ENCODE results near the gene PUS10.

PUS10 gene

DNA sequence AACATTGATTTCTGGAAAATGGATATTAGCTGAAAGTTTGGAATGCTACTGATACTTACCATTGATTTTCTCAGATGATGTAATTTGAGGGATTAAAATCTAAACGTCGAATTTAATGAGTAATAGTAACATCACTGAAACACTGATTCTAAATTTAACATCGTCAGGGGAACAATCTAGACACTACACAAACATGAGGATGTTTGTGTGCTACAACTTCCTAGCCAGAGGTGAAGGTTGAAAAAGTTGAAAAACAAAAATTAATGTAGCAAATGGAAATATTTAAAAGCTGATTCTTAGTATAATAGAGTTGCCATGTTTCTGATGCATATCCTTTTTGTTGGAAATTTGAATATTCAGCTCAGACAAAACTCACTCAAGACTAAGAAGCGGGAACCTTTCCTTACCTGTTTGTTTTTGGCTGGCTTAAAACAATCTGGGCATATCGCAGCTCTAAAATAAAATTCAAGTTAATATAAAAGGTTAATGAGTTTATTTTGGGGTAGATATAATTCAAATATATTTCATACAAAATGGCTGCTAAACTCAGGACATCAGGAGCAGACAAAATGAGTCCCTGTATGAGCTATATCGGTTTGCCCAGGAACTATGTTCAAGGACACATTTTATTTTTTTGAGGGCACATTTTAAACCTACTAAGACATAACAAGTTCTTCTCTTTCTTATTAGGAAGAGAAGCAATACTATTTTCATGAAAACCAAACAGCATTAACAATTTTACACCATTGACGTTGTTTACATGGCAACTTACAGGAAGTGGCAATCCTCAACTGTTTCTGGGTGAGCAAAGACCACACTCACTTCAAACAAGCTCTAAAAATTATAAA lies 53.2 kb downstream of the PUS10 start:
- TF ChIP-seq, protein P1, sequence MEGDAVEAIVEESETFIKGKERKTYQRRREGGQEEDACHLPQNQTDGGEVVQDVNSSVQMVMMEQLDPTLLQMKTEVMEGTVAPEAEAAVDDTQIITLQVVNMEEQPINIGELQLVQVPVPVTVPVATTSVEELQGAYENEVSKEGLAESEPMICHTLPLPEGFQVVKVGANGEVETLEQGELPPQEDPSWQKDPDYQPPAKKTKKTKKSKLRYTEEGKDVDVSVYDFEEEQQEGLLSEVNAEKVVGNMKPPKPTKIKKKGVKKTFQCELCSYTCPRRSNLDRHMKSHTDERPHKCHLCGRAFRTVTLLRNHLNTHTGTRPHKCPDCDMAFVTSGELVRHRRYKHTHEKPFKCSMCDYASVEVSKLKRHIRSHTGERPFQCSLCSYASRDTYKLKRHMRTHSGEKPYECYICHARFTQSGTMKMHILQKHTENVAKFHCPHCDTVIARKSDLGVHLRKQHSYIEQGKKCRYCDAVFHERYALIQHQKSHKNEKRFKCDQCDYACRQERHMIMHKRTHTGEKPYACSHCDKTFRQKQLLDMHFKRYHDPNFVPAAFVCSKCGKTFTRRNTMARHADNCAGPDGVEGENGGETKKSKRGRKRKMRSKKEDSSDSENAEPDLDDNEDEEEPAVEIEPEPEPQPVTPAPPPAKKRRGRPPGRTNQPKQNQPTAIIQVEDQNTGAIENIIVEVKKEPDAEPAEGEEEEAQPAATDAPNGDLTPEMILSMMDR (IDR thresholded peaks at IDR 0.05; ENCODE audit: insufficient read depth, low read length, missing control alignments) = no peak
- ChIA-PET CTCF (interaction anchor here (0.7 to 1.3 kb wide), 2 partner anchors 34 to 36 kb away, joined by 4 read pairs; no protein-coding TSS in a partner anchor), POLR2A (no interaction called here)
- no peak for DNase-seq (ENCODE audit: low read depth, low spot score)
- H3K4me3 ChIP-seq (ENCODE audit: low read depth, low read length) = no peak overlapping the region

DNA sequence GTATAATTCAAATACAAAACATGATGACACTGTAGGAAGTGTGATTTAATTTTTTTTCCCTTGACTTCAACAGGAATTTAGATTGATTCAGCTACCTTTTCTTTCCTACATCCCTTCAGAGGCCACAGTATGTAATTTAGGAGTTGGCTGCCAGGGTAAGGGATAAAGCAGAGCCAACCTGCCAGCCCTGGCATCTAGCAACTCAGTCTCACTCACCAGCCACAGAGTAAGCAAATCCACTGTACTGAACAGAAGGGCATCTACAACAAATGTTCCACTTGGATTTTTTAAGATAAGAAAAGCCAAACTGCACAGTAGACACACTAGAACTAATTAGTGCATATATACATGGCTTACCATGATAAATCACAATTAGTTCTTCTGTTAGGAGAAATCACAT lies 54.9 kb downstream of the PUS10 start:
- ChIA-PET POLR2A (no interaction called here), CTCF (no interaction called here)
- TF ChIP-seq, protein P1 (IDR thresholded peaks at IDR 0.05; ENCODE audit: insufficient read depth, low read length, missing control alignments) = no peak
- DNase-seq (ENCODE audit: low read depth, low spot score) = no peak
- no peak overlapping the region for H3K4me3 ChIP-seq (ENCODE audit: low read depth, low read length)

DNA sequence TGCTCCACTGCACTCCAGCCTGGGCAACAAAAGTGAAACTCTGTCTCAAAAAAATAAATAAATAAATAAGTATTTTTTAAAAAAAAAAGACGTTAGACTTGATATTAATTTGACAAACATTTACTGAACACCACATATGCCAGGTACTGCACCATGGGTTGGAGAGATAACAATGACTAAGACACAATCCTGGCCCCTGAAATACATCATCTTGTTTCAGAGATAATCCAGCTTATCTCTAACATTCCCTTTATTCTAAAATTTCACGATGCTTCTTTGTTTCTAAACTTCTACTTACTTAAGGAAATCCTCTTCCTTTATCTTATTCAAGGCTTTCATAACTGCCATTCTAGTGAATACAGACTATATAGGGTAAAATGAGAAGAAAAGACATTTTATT lies 55.5 kb downstream of the PUS10 start:
- TF ChIP-seq, protein P1 (IDR thresholded peaks at IDR 0.05; ENCODE audit: insufficient read depth, low read length, missing control alignments) = no peak
- ChIA-PET CTCF (no interaction called here), POLR2A (no interaction called here)

DNA sequence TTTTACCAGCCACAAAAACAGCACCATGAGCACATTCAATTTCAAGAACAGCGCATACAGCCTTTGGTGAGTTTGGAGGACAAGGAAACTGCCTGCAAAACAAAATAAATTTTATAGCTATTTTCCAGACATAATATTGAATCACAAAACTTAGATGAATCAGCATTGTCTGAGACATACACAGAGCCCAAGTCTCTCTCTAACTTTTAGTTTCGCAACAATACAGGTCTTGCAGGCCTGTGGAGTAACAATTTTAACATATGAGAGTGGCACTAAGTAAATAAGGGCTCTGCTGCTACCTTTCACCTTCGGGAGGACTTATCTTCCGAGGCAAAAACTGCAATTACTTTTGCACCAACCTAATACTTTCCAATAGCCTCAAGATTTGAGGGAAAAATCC lies 56.6 kb downstream of the PUS10 start:
- TF ChIP-seq, protein P1 (IDR thresholded peaks at IDR 0.05; ENCODE audit: insufficient read depth, low read length, missing control alignments) = no peak
- DNase-seq (ENCODE audit: low read depth, low spot score) = peak; percentile 41
- ChIA-PET CTCF (interaction anchor here (0.6 kb wide), 1 partner anchor 137 kb away, joined by 3 read pairs; no protein-coding TSS in a partner anchor), POLR2A (no interaction called here)
- H3K4me3 ChIP-seq (ENCODE audit: low read depth, low read length) = no peak overlapping the region

More for the DNA sequence above, 55.5 kb downstream of the PUS10 start:
- H3K4me3 ChIP-seq (ENCODE audit: low read depth, low read length) = no peak overlapping the region
- DNase-seq (ENCODE audit: low read depth, low spot score) = no peak

DNA sequence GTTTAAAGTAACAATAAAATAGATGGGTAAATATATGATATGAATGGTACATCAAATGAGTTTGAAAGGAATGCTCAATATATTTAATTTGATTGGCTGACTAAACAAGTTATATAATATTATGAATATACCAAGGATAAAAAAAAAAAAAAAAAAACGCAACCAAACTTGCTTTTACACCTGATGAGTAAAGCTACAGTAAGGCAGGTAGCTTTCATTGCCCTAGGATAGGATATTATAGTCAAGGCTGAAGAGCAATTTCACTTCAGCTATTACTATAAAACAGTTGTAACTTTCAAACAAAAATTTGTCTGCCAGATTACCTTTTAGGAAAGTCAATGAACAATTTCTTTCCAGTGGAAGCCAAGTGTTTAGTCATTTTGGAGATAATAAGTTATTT lies 57.3 kb downstream of the PUS10 start:
- H3K4me3 ChIP-seq (ENCODE audit: low read depth, low read length) = no peak overlapping the region
- CTCF ChIA-PET = interaction anchor here (0.7 kb wide), 1 partner anchor 39 kb away, joined by 3 read pairs; no protein-coding TSS in a partner anchor
- TF ChIP-seq, protein P1 (IDR thresholded peaks at IDR 0.05; ENCODE audit: insufficient read depth, low read length, missing control alignments) = no peak
- no peak for DNase-seq (ENCODE audit: low read depth, low spot score)
- POLR2A ChIA-PET = no interaction called here

DNA sequence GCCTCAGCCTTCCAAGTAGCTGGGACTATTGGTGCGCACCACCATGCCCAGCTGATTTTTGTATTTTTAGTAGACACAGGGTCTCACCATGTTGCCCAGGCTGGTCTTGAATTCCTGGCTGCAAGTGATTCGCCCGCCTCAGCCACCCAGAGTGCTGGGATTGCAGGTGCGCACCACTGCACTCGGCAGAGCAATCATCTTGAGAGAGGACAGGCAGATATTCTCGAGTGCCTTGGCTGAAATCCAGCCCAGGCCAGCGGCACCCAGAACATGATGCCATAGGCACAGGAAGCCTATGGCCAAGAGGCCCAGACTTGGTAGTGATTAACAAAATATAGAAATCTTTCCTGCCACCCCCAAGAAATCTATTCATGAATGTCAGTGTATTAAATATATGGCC lies 58.6 kb downstream of the PUS10 start:
- ChIA-PET POLR2A (interaction anchor here (0.6 kb wide), 1 partner anchor 1627 kb away, joined by 3 read pairs; no protein-coding TSS in a partner anchor), CTCF (no interaction called here)
- H3K4me3 ChIP-seq (ENCODE audit: low read depth, low read length) = no peak overlapping the region
- TF ChIP-seq, protein P1 (IDR thresholded peaks at IDR 0.05; ENCODE audit: insufficient read depth, low read length, missing control alignments) = no peak
- no peak for DNase-seq (ENCODE audit: low read depth, low spot score)
